DMS53 treated with DMSO at 0.1 percent for 48 hours (cell line): Measurements from ENCODE around the gene MTOR.
"Not testable (repeated sequence)": the region's sequence is repeated elsewhere in the genome, so short reads cannot be mapped to it uniquely, and the experiment has no call there.

Source experiments
- DNase-seq: peaks from one replicate; lab custom pipeline; 2025; ENCODE audit not compliant: unreplicated experiment; lab: John Stamatoyannopoulos, UW

Gene MTOR

DNA sequence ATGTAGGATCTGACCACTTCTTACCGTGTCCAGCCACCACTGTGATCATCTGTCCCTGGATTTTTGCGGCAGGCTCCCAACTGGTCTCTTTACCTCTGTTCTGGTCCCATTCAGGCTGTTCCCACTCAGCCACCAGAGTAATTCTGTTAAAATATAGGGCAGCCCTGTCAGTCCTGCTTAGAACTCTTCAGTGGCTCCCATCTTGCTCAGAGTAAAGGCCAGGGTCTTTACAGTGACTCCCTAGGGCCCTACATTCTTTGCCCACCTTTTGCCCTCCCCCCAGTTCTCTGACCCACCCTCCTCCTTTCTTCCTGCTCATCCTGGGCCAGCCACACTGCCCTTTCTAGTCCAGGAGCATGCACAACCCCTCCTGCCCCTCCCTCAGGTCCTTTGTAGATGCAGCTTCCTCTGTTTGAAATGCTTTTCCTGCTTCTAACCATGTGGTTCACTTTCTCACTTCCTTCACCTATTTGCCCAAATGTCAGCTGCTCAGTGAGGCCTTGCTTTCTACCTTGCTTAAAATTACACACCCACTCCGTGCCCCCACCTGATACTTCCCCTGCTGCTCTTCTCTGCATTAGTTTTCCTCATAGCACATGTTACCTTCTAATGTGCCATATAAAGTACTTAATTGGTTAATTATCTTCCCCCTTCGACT, 18.5 kb upstream of the MTOR start:
- no peak for DNase-seq

DNA sequence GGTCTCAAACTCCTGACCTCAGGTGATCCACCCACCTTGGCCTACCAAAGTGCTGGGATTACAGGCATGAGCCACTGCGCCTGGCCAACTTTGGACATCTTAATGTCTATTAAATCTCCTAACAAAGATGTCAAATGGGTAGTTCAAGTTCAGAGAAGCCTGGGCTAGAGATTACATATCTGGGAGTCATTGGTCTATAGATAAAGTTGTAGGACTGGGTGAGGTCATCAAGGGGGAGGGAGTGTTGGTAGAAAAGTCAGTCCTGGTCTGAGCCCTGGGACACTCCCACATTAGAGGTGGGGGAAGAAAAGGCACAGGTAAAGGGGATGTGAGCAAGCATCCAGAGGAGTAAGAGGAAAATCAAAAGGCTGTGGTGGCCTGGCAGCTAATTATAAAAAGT, 17.3 kb upstream of the MTOR start:
- DNase-seq = no peak

- DNase-seq = no peak
These were observed 16.8 kb upstream of the MTOR start for GRCh38 chr1:11279152-11279551.

GRCh38 chr1:11273595-11274234, 11.4 kb upstream of the MTOR start:
- no peak for DNase-seq

DNA sequence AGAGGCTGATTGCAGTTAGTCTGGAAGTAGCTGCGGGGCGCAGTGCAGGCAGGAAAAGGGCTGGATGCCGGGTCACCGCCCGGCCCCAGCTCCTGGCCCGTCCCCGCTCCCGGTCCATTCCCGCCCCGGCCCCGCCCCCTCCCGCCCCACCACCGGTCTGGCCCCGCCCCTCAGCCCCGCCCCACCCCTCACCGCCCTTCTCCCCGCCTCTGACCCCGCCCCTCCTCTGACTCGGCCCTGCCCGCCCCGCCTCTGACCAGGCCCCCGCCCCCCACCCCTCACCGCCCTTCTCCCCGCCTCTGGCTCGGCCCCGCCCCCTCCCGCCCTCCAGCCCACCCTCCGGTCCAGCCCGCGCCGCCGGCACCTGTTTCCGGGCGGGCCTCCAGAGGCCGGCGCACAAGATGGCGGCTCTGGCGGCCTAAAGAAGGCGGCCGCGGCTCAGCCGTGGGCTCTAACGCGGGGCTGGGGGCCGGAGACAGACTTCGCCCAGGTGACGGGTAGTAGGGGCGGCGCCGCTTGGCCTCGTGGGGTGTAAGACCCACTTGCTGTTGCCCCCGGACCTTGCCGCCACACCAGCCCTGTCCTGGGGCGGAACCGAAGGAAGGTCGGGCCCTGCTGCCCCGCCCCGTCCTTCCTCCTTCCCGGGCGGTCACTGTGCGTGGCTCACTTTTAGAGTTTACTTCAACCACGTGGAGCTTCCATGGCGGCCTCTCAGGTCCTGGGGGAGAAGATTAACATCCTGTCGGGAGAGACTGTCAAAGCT, 10.7 kb upstream of the MTOR start, which contains the start of gene UBIAD1:
UBIAD1 (plus strand) TSS at position 367 of the 763 bp plus-strand sequence; CDS start at position 701, 334 bp downstream.
- peak; percentile 72 for DNase-seq

DNA sequence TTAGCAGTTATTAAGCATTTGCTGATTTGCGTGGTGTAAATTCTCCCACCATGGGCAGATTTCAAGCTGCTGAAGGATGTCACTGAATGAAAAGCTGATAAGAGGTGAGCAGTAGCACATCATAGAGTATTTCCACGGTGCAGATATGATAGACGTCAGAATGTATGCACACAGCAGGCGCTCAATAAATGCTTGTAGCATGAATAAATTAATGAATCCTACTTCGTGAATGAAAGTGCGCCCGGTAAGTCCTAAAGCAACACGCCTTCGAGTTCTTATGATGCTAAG, 10.1 kb upstream of the MTOR start:
- DNase-seq = no peak

- not testable (repeated sequence) for DNase-seq
These were observed 5.3 kb upstream of the MTOR start for GRCh38 chr1:11267350-11268337.

DNA sequence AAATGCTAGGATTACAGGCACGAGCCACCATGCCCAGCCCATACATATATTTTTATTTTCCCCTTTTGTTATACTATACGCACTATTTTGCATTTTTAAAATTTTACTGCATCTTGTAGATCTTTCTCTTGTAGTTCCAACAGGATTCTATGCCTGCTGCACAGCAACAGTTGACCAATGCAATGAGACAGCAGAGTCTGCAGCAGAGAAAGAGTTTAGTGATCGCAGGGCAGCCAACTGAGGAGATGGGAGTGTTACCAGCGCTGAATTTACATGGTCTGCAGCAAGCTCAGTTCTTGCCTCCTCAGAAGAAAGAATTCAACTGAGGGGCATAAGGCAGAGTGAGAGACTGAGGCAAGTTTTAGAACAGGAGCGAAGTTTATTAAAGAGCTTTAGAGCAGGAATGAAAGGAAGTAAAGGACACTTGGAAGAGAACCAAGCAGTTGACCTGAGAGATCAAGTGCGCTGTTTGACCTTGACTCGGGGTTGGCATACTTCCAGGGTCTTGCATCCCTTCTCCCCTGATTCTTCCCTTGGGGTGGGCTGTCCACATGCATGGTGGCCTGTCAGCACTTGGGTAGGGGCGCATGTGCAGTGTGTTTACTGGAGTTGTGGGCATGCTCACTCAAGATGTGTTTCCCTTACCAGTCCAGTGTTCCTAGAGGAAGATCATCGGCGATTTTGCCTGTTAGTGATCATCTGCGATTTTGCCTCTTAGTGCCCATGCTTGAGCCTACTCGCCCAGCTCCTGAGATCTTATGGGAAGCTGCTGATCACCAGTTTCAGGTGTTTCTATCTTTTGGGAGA, 4.1 kb upstream of the MTOR start:
- no peak for DNase-seq

DNA sequence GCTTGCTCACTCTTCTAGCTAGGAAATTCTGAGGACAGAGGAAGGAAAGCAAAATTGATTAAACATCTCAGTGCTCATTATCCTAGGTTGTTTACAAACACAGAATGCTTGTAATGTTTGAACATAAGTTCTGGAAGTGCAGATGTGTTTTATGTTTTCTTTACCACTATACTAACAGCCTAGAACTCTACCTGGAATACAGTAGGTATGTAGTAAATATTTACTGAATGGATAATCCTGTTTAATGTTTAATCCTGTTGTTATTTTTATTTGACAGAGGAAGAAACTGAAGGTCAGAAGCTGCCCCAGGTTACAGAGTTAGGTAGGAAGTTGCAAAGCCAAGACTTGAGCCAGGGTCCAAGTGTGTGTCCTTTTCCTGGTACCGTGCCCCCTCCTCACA, 6.1 kb downstream of the MTOR start:
- no peak for DNase-seq

DNA sequence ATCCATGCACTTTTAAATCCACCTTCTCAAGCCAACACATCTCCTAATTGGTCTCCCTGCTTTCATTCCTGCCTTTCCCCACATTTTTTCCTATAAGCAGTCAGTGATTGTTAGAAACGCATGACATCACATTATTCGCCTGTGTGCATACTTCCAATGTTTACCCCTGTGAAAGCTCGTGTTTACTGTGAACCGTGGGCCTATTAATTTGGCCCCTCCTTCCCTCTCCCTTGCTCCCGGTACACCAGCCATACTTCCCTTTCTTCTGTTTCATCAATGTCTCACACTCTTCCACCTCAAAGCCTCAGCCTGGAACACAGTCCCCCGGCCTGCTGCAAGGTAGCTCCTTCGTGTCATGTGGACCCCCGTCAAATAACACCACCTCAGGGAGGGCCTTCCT, 9.1 kb downstream of the MTOR start:
- no peak for DNase-seq

- no peak for DNase-seq
These were observed 9.8 kb downstream of the MTOR start for GRCh38 chr1:11252538-11252937.

DNA sequence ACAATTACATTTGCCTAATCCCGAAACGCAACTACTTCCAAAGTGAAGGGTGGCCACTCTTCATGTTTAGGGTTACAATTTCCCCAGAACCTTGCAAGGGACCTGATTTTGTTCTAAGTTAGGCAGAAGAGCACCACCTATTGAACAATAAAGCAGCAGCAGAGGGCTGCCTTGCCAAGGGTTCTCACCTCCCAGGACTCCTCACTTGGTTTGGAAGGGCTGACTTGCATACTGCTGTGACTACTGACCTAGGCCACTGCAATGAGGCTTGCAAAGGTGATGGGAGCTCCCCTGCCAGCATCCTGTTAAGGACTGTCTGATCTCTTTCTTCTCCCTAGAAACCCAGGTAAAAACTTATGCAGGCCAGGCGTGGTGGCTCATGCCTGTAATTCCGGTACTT, 14.2 kb downstream of the MTOR start:
- DNase-seq = no peak

DNA sequence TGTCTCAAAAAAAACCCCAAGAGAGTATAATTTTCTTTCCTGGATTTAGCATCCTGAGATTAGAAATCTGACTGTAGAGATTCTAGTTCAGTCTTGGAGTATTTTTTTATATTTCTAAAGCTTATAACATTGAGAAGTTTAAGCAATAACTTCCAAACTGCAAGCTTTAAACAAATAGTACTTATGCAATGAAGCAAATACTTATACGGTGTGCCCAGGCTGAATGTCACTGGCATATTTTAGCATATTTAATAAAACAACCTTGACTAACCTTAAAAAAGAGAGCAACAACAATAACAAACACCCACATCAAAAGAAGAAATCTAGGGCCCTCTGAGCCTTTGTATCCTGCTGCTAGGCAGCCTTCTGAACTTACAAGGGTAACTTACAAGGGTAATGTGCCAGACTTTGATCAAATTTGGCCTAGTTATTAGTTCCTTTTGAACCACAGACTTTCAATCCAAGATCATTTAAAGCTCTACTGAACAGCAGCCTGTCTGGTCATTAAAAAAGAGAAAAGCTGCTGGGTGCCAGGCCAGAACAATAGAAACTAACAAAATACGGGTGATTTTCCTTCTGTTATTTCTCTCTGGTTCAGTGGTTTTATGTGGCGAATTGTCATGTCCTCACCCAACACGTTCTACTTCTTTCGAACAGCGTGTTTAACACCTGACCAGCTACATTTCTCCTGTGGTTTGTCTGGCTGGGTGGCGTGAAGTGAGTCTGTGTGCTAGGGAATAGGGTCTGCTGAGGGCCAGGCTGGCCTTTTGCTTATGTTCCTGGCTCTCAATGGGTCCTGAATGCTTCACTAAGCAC, 16.2 kb downstream of the MTOR start:
- no peak for DNase-seq

DNA sequence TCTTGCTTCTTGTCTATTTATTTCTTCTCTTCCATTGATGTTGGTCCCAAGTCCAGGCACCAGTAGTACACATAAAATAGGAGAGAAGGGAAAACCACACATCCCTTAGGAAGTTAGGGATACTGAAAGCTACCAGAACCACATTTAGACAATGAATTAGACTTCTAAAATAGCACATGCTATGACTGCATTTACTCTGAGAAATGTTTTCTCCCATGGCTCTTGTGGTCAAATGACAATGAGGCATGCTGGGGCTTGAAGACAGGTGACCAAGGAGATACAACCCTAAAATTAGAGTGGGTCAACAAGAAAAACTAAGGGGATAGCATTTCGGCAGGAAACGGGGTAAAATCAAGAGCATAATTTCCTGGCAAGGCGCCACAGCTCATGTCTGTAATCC, 17.1 kb downstream of the MTOR start:
- no peak for DNase-seq

DNA sequence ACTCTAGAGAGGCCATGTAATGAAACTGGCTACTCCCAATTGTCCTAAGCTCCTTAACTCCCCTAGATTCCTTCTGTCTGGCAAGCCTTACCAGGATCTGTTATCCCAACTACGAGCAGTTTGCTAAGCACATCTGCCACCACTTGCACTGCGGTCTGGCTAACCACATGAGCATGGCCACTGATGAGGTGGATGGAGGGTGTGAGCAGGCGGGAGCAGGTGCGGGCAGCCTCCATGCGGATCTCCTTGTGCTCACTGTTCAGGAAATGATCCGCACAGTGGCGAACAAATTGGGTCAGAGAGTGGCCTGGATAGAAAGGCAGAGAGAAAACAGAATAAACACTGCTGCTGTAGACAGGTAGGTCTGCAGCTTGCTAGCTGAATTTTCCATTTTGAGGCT, 24.0 kb downstream of the MTOR start:
- no peak for DNase-seq

- DNase-seq = no peak
These were observed 25.0 kb downstream of the MTOR start for GRCh38 chr1:11237356-11237755.

GRCh38 chr1:11233208-11233607, 29.1 kb downstream of the MTOR start:
- DNase-seq = no peak

- no peak for DNase-seq
These were observed 33.1 kb downstream of the MTOR start for GRCh38 chr1:11229203-11229602.
